Measurements from ENCODE around the gene CSTA. TPM values are rescaled to one million over a fixed set of nuclear protein-coding genes. Genes with fewer than 3 reads are reported as not detected.

CSTA gene
- total and polyA plus RNA-seq, 2 experiments from 2014 or later = not detected

- TF ChIP-seq, protein P1, sequence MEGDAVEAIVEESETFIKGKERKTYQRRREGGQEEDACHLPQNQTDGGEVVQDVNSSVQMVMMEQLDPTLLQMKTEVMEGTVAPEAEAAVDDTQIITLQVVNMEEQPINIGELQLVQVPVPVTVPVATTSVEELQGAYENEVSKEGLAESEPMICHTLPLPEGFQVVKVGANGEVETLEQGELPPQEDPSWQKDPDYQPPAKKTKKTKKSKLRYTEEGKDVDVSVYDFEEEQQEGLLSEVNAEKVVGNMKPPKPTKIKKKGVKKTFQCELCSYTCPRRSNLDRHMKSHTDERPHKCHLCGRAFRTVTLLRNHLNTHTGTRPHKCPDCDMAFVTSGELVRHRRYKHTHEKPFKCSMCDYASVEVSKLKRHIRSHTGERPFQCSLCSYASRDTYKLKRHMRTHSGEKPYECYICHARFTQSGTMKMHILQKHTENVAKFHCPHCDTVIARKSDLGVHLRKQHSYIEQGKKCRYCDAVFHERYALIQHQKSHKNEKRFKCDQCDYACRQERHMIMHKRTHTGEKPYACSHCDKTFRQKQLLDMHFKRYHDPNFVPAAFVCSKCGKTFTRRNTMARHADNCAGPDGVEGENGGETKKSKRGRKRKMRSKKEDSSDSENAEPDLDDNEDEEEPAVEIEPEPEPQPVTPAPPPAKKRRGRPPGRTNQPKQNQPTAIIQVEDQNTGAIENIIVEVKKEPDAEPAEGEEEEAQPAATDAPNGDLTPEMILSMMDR (IDR thresholded peaks at IDR 0.05; ENCODE audit: low read depth, low read length) = no peak
- no peaks in the 10 kb centered on the region for H3K27me3 ChIP-seq
- H3K4me3 ChIP-seq = no peak overlapping the region
- H3K36me3 ChIP-seq = peaks cover 3% of the 10 kb centered on the region
- no peaks in the 10 kb centered on the region for H3K9me3 ChIP-seq (ENCODE audit: low read depth)
- DNase-seq (ENCODE audit: low read depth in 1 of 2, low spot score in 1 of 2) = no peak
- no peaks in the 10 kb centered on the region for H3K4me1 ChIP-seq (ENCODE audit: low read depth)
- H3K27ac ChIP-seq = no peak overlapping the region
Observed at GRCh38 chr3:122374034-122374433, 49.0 kb downstream of the CSTA start.

- Histone ChIP-seq H3K27me3 (no peaks in the 10 kb centered on the region), H3K27ac (peak overlapping the region; percentile 23), H3K4me1 (ENCODE audit: low read depth) (peaks cover 13% of the 10 kb centered on the region), H3K36me3 (no peaks in the 10 kb centered on the region), H3K9me3 (ENCODE audit: low read depth) (no peaks in the 10 kb centered on the region), H3K4me3 (no peak overlapping the region)
- no peak for DNase-seq (ENCODE audit: low read depth in 1 of 2, low spot score in 1 of 2)
- TF ChIP-seq, protein P1 (IDR thresholded peaks at IDR 0.05; ENCODE audit: low read depth, low read length) = no peak
Observed at GRCh38 chr3:122377975-122378374, 52.9 kb downstream of the CSTA start.

GRCh38 chr3:122382888-122383666 is 58.0 kb downstream of the CSTA start, which contains the start of gene MIX23:
MIX23 (minus strand) TSS chr3:122383231; CDS start chr3:122383224, 7 bp downstream.
- Histone ChIP-seq H3K4me3 (peak within 1 kb of the TSS; percentile 94), H3K4me1 (ENCODE audit: low read depth) (peaks cover 27% of the 10 kb centered on the region), H3K27me3 (no peaks in the 10 kb centered on the region), H3K27ac (peak within 1 kb of the TSS; percentile 84), H3K36me3 (no peaks in the 10 kb centered on the region), H3K9me3 (ENCODE audit: low read depth) (no peaks in the 10 kb centered on the region)
- TF ChIP-seq, protein P1 (IDR thresholded peaks at IDR 0.05; ENCODE audit: low read depth, low read length) = no peak
- peak; percentile 84 to 90 for DNase-seq (ENCODE audit: low read depth in 1 of 2, low spot score in 1 of 2)

- Histone ChIP-seq H3K36me3 (no peaks in the 10 kb centered on the region), H3K27me3 (no peaks in the 10 kb centered on the region), H3K4me3 (peak within 1 kb of the TSS; percentile 94), H3K9me3 (ENCODE audit: low read depth) (no peaks in the 10 kb centered on the region), H3K27ac (peak within 1 kb of the TSS; percentile 84), H3K4me1 (ENCODE audit: low read depth) (peaks cover 28% of the 10 kb centered on the region)
- TF ChIP-seq, protein P1 (IDR thresholded peaks at IDR 0.05; ENCODE audit: low read depth, low read length) = peak; percentile 43
- DNase-seq (ENCODE audit: low read depth in 1 of 2, low spot score in 1 of 2) = peak; percentile 87 to 97
Observed at GRCh38 chr3:122383771-122384697, 59.0 kb downstream of the CSTA start, which contains the start of gene FAM162A. FAM162A (plus strand) TSS chr3:122384182; CDS start chr3:122384266, 84 bp downstream.

DNA sequence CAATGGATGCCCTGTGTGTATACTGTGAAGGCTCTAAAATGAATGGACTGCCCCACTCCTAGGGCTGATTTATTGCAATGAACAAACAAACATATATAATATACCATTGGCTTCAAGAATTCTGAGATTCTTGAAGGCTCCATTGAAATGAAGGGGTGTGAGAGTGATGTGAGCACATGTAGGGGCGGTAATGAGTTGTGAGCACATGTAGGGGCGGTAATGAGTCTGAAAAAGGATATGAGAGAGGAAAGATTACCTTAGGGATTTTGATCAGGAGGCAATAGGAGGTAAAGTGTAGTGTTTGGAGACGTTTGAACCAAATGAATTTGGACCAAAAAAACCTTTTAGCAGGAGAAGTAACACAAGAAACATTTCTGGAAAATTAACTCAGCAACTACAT is 62.7 kb downstream of the CSTA start:
- no peak overlapping the region for H3K4me3 ChIP-seq
- H3K27ac ChIP-seq = no peak overlapping the region
- peaks cover 5% of the 10 kb centered on the region for H3K36me3 ChIP-seq
- H3K4me1 ChIP-seq (ENCODE audit: low read depth) = peaks cover 16% of the 10 kb centered on the region
- no peak for DNase-seq (ENCODE audit: low read depth in 1 of 2, low spot score in 1 of 2)
- H3K9me3 ChIP-seq (ENCODE audit: low read depth) = no peaks in the 10 kb centered on the region
- H3K27me3 ChIP-seq = no peaks in the 10 kb centered on the region
- TF ChIP-seq, protein P1 (IDR thresholded peaks at IDR 0.05; ENCODE audit: low read depth, low read length) = no peak

Data from cardiac muscle cell (in vitro differentiated cells and primary cell).